OCI-LY7 (cell line): ENCODE measurements around the gene RLN3. TPM values are rescaled to one million over a fixed set of nuclear protein-coding genes. Genes with fewer than 3 reads are reported as not detected.
"Not testable (repeated sequence)": the region's sequence is repeated elsewhere in the genome, so short reads cannot be mapped to it uniquely, and the experiment has no call there.

Source experiments
- BruUV-seq: library from RNA; stranded (reverse); fragments of 400-500 nt; replicated peaks from 2 replicates; lab custom pipeline; 2021; lab: Mats Ljungman, UMichigan
- CTCF ChIA-PET: fragments of 300-600 bp; sonication (Branson Sonifier 250); formaldehyde crosslinking; loops from one replicate; lab custom pipeline; 2022; ENCODE audit warnings: antibody characterized with exemption; ENCODE audit not compliant: unreplicated experiment; lab: Charles Lee
- POLR2A ChIA-PET: fragments of 300-600 bp; sonication (Branson Sonifier 250); formaldehyde crosslinking; loops from one replicate; lab custom pipeline; 2022; ENCODE audit warnings: antibody characterized with exemption; lab: Charles Lee
- DNase-seq: peaks from one replicate; pipeline ENCODE4 v3.0.0-alpha.2; 2015; ENCODE audit warnings: low spot score
- H2AFZ ChIP-seq: fragments of 200-600 bp; sonication (generic), shearing (Covaris generic); 2 replicates; pipeline ENCODE4 v1.6.1; 2014; ENCODE audit warnings: mild to moderate bottlenecking, antibody characterized with exemption, low read length, moderate library complexity
- H3K27ac ChIP-seq: fragments of 200-600 bp; sonication (generic); 2 replicates; pipeline ENCODE4 v1.5.1; 2014; ENCODE audit warnings: mixed run types, low read depth, mild to moderate bottlenecking, moderate library complexity, low read length, inconsistent platforms; ENCODE audit not compliant: poor library complexity, severe bottlenecking
- H3K36me3 ChIP-seq: fragments of 200-600 bp; sonication (generic); 2 replicates; pipeline ENCODE4 v1.6.1; 2014; ENCODE audit warnings: mild to moderate bottlenecking, antibody characterized with exemption, low read length, moderate library complexity, mixed read lengths; ENCODE audit not compliant: insufficient read depth
- H3K4me1 ChIP-seq: fragments of 200-600 bp; sonication (generic); 2 replicates; pipeline ENCODE4 v1.5.1; 2014; ENCODE audit warnings: mild to moderate bottlenecking, low read length; ENCODE audit not compliant: insufficient read depth, poor library complexity, severe bottlenecking
- H3K4me2 ChIP-seq: fragments of 200-600 bp; sonication (generic); 2 replicates; pipeline ENCODE4 v1.6.1; 2014; ENCODE audit warnings: mild to moderate bottlenecking, low read length
- H3K4me3 ChIP-seq: fragments of 200-600 bp; sonication (generic); 2 replicates; pipeline ENCODE4 v1.5.1; 2014; ENCODE audit warnings: mild to moderate bottlenecking, low read depth, low read length; ENCODE audit not compliant: poor library complexity, severe bottlenecking
- H3K79me2 ChIP-seq: fragments of 200-600 bp; sonication (generic); 2 replicates; pipeline ENCODE4 v1.6.1; 2016; ENCODE audit warnings: low read depth, mild to moderate bottlenecking, low read length, moderate library complexity, mixed read lengths; ENCODE audit not compliant: insufficient read depth
- H3K9me2 ChIP-seq: fragments of 200-600 bp; sonication (generic); 2 replicates; pipeline ENCODE4 v1.6.1; 2016; ENCODE audit warnings: mild to moderate bottlenecking, low read length, mixed read lengths; ENCODE audit not compliant: insufficient read depth
- H3K9me3 ChIP-seq: fragments of 200-600 bp; sonication (generic); 2 replicates; pipeline ENCODE4 v1.6.1; 2014; ENCODE audit warnings: mild to moderate bottlenecking, mixed run types, low read length, mixed read lengths
- H4K20me1 ChIP-seq: fragments of 200-600 bp; sonication (generic); 2 replicates; pipeline ENCODE4 v1.6.1; 2014; ENCODE audit warnings: mild to moderate bottlenecking, antibody characterized with exemption, low read length, moderate library complexity, mixed read lengths; ENCODE audit not compliant: insufficient read depth
- EZH2phosphoT487 ChIP-seq: fragments of 200-600 bp; sonication (generic); IDR thresholded peaks from 2 replicates; pipeline ENCODE4 v1.6.1; 2018; ENCODE audit warnings: low read depth, borderline replicate concordance, mild to moderate bottlenecking, mixed run types, antibody characterized with exemption, low read length, moderate library complexity, mixed read lengths
- intact Hi-C: fragments of 100-400 bp; cut with micrococcal nuclease; formaldehyde crosslinking; loops from one replicate; pipeline ENCODE4 v1.10.0; 2022; ENCODE audit not compliant: unreplicated experiment
- total RNA-seq, 2 experiments: library from RNA; depleted of rRNA in 1 of 2; stranded (reverse); fragments of >200 nt in 1 of 2; shearing (Covaris generic) in 1 of 2; gene quantifications; 2 replicates each; pipeline ENCODE4 v1.2.3, GENCODE V29; 2014 to 2022
- TF ChIP-seq, protein P1 (sequence below): fragments of 200-600 bp; sonication (generic); conservative IDR thresholded peaks from 2 replicates; pipeline ENCODE4 v1.5.1; 2014; ENCODE audit warnings: mild to moderate bottlenecking, antibody characterized with exemption, low read length, moderate library complexity, mixed read lengths

RLN3 gene
- total RNA-seq, 2 experiments from 2014 or later = not detected

DNA sequence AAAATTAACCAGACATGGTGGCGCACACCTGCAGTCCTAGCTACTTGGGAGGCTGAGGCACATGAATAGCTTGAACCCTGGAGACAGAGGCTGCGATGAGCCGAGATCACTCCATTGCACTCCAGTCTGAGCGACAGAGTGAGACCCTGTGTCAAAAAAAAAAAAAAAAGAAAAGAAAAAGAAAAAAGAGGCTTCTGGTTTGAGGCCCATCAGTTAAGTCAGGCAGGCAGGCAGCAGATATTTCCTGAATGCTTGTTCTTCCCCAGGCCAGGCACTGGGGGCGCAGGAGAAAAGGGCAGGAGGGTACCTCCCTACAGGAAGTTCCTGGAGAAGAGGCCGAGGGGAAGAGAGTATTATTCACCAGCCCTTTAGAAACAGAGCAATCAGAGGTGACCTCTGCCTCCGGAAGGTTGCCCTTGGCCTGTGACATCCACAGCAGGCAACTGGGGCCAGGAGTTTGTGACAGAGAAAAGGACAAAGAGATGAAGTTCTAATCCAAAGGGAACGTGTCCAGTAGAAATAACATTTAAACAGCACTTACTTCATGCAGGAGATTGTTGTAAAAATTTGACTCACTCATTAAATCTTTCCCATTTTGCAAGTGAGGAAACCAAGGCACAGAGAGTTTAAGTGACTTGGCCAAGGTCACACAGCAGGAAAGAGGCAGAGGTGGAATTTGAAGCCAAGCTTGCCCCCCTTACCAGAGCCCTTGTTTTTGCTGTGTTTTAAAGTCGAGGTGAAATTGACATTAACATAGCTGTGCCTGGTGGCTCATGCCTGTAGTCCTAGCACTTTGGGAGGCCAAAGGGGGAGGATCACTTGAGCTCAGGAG lies 4.3 kb upstream of the RLN3 start:
- ChIA-PET POLR2A (interaction anchor here (0.7 kb wide), 1 partner anchor 280 kb away, joined by 4 read pairs; no protein-coding TSS in a partner anchor), CTCF (no interaction called here)
- intact Hi-C loops = no loop called here
- Histone ChIP-seq H2AFZ (peak overlapping the region; percentile 37; the same call in 1 of the 2 replicates), H3K79me2 (no peaks in the 10 kb centered on the region), H4K20me1 (no peaks in the 10 kb centered on the region), H3K4me1 (peaks cover 21% of the 10 kb centered on the region), H3K9me3 (no peaks in the 10 kb centered on the region), H3K4me3 (no peak overlapping the region), H3K36me3 (no peaks in the 10 kb centered on the region), H3K4me2 (no peak overlapping the region), H3K27ac (no peak overlapping the region), H3K9me2 (no peaks in the 10 kb centered on the region)
- BruUV-seq = no TSS peak
- TF ChIP-seq, protein P1, sequence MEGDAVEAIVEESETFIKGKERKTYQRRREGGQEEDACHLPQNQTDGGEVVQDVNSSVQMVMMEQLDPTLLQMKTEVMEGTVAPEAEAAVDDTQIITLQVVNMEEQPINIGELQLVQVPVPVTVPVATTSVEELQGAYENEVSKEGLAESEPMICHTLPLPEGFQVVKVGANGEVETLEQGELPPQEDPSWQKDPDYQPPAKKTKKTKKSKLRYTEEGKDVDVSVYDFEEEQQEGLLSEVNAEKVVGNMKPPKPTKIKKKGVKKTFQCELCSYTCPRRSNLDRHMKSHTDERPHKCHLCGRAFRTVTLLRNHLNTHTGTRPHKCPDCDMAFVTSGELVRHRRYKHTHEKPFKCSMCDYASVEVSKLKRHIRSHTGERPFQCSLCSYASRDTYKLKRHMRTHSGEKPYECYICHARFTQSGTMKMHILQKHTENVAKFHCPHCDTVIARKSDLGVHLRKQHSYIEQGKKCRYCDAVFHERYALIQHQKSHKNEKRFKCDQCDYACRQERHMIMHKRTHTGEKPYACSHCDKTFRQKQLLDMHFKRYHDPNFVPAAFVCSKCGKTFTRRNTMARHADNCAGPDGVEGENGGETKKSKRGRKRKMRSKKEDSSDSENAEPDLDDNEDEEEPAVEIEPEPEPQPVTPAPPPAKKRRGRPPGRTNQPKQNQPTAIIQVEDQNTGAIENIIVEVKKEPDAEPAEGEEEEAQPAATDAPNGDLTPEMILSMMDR = peak; percentile 61
- TF ChIP-seq EZH2phosphoT487 = no peak
- no peak for DNase-seq

DNA sequence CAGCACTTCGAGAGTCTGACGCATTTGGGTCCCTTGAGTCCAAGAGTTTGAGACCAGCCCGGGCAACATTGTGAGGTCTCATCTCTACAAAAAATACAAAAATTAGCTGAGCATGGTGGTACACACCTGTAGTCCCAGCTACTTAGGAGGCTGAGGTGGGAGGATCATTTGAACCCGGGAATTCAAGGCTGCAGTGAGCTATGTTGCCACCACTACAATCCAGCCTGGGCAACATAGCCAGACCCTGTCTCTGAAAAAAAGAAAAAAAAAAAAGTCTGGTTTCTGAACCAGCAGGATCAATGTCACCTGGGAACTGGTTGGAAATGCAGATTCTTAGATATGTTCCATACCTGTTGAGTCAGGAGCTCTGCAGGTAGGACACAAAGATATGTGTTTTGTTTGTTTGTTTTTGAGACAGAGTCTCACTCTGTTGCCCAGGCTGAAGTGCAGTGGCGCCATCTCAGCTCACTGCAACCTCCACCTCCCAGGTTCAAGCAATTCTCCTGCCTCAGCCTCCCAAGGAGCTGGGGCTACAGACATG lies 1.2 kb upstream of the RLN3 start:
- peaks cover 20% of the 10 kb centered on the region for H3K4me1 ChIP-seq
- H2AFZ ChIP-seq, H3K27ac ChIP-seq, H3K36me3 ChIP-seq, H3K4me2 ChIP-seq, intact Hi-C loops, BruUV-seq, H3K9me3 ChIP-seq, CTCF ChIA-PET, H3K4me3 ChIP-seq, POLR2A ChIA-PET, DNase-seq, H4K20me1 ChIP-seq, H3K79me2 ChIP-seq, H3K9me2 ChIP-seq: not testable (repeated sequence)

- Histone ChIP-seq H3K27ac (no peak overlapping the region), H2AFZ (no peak overlapping the region), H3K9me2 (no peaks in the 10 kb centered on the region), H3K4me1 (peaks cover 15% of the 10 kb centered on the region), H3K4me3 (no peak overlapping the region), H3K4me2 (no peak overlapping the region), H3K9me3 (no peaks in the 10 kb centered on the region), H4K20me1 (no peaks in the 10 kb centered on the region), H3K79me2 (no peaks in the 10 kb centered on the region), H3K36me3 (no peaks in the 10 kb centered on the region)
- CTCF ChIA-PET = no interaction called here
- DNase-seq = no peak
- POLR2A ChIA-PET = interaction anchor here (0.7 to 0.8 kb wide), 2 partner anchors 10 to 281 kb away, joined by 3 to 4 read pairs; a partner anchor contains a TSS
- intact Hi-C loops = no loop called here
- TF ChIP-seq, protein P1 = no peak
- TF ChIP-seq EZH2phosphoT487 = no peak
- no TSS peak for BruUV-seq
These were observed 953 bp downstream of the RLN3 start for GRCh38 chr19:14028901-14029300.
